GM13977 (cell line): Measurements from ENCODE around the gene ISM1.

ENCODE experiments used
- DNase-seq: peaks from one replicate; pipeline ENCODE4 v3.0.0; 2012; ENCODE audit warnings: low spot score
- in situ Hi-C: fragments of 300-500 bp; cut with MboI; formaldehyde crosslinking; loops from one replicate; pipeline ENCODE4 v1.12.0; 2022; ENCODE audit warnings: low sequenced_read_pairs, low pct_unique_long_range_greater_than_20kb, mixed read lengths, inconsistent platforms; ENCODE audit not compliant: unreplicated experiment
- TF ChIP-seq, protein P1 (sequence below): IDR thresholded peaks from 2 replicates; pipeline ENCODE4 v1.5.1; 2012; ENCODE audit warnings: mild to moderate bottlenecking, control low read depth; ENCODE audit not compliant: insufficient read depth; ENCODE audit errors: extremely low read depth, missing control alignments

ISM1 gene

DNA sequence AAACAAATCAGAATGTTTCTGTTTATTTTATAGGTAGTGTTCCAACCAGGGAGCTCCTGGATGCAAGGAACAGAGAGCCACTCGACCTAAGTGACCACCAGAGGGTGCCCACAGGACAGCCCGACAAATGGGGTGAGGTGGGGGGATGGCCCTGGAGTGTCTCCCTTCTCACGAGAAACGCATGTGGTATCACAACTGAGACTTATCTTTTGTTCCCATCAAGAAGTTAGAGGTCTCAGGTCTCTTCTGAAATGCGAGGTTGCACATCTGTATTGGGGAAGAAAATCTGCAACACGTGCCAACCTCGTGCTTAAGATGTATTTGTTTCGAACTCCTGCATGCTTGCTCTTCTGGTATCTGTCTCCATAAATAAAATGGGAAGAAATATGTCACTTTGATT lies 104.0 kb downstream of the ISM1 start:
- TF ChIP-seq, protein P1, sequence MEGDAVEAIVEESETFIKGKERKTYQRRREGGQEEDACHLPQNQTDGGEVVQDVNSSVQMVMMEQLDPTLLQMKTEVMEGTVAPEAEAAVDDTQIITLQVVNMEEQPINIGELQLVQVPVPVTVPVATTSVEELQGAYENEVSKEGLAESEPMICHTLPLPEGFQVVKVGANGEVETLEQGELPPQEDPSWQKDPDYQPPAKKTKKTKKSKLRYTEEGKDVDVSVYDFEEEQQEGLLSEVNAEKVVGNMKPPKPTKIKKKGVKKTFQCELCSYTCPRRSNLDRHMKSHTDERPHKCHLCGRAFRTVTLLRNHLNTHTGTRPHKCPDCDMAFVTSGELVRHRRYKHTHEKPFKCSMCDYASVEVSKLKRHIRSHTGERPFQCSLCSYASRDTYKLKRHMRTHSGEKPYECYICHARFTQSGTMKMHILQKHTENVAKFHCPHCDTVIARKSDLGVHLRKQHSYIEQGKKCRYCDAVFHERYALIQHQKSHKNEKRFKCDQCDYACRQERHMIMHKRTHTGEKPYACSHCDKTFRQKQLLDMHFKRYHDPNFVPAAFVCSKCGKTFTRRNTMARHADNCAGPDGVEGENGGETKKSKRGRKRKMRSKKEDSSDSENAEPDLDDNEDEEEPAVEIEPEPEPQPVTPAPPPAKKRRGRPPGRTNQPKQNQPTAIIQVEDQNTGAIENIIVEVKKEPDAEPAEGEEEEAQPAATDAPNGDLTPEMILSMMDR = peak; percentile 62
- in situ Hi-C loops = no loop called here
- DNase-seq = no peak

DNA sequence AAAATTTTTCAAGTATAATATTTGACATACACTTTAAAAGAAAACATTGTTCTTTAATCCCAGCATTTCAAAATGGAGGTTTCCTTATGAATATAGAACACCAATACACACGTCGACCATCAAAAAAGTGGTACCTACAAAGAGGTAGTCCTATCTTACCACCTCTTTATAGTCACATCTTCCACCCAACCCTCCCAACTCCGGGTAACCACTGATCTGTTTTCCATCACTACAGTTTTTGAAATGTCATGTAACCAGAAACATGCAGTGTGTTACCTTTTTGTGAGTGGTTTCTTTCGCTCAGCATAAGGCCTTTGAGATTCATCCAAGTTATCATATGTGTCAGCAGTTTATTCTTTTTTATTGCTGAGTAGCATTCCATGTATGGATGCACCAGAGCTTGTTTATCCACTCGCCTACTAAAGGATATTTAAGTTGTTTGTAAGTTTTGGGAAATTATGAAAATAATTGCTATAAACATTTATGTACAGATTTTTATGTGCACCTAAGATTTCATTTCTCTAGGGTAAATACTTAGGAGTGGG lies 104.8 kb downstream of the ISM1 start:
- TF ChIP-seq, protein P1 = no peak
- DNase-seq = no peak
- in situ Hi-C loops = no loop called here

DNA sequence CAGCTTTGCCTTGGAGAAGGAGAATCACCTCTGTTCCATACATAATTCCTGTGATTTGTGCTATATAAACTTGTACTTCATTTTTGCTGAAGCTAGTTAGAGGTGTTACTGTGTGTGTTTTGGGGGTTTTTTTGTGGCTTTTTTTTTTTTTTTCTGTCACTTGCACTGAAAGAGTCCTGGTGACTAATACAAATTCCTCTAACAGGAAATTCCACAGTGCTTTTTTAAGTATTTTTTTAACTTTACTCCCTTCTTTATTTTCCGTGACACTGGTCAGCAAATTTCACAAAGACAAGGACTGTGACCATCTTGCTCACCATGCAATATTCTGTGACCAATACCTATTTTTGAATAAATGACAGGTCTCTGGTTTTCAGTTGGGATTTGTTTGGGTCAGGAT lies 110.5 kb downstream of the ISM1 start:
- in situ Hi-C loops = no loop called here
- no peak for DNase-seq
- TF ChIP-seq, protein P1 = no peak

DNA sequence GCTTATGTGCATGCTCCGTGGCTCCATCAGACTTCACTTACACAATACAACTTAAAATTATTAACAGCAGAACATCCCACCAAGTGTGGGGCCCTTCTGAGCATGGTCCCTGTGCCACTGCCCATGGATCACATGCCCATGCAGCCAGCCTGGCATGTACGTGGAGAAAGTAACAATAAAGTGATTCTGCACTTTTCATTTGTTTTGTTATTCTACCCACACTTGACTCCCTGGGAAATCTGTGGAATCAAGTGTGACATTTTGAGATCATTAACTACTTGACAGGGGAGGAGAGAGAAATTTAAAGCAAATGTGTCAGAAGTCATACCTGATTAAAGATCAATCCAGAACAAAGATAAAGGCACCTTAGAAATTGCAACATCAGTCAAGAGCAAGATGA lies 112.0 kb downstream of the ISM1 start:
- in situ Hi-C loops = no loop called here
- DNase-seq = no peak
- TF ChIP-seq, protein P1 = no peak

DNA sequence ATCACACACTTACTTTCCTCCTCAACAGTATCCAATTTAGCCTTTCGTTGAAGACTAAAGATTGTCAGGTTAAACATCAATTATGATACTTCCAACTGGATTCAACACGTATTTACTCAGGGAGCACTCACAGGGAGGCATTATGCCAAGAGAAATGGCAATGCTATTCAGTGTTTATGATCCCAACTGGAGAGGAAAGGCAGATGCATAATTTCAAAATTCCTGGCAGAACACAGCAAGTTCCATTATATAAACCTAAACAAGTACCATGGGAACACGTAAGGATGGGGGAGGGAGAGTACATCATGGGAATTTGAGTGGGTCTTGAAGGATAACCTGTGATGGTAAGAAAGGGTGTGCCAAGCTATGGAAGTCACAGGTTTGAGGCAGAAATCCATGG lies 112.7 kb downstream of the ISM1 start:
- DNase-seq = no peak
- in situ Hi-C loops = no loop called here
- TF ChIP-seq, protein P1 = no peak

DNA sequence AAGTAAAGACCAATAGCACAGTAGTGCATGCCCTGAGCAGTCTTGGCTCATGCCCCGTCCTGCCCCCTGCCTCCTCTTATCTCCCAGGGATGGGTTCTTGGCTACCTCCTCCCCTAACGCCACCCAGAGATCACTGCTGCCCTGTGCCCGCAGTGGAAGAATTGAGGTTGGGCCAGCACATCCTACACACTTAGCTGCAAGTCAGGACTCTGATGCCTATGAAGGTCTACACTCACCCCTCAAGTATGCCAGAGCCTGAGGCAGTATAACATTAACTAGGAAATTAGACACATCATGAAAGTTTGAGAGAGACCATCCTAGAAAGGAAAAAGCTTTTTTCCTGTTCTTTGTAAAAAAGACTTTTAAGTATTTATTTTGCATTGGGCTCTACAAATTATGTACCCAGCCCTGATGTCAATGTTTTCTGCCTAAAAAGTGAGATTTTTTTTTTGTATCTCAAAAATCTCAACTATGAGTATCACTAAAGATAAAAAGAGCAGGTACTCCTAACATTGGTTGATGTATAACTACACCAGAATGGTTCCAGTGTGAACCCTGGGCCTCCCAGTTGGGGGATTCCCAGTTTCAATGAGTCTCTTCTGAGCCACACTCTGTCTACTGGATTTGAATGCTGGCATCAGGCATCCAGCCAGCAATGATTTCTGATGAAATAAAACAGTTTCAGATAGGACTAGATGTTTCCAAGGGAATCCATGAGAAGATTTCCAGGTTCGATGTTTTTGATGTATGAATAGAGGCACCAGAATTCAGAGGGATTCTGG lies 115.4 kb downstream of the ISM1 start:
- DNase-seq = no peak
- in situ Hi-C loops = no loop called here
- TF ChIP-seq, protein P1 = no peak
